DOHH2 (cell line): ENCODE data around the gene GRPR.

ENCODE experiments used
- H3F3A ChIP-seq: fragments of 200-600 bp; sonication (generic), shearing (Covaris generic); 2 replicates; pipeline ENCODE4 v1.6.0; 2016; ENCODE audit warnings: antibody characterized with exemption, mild to moderate bottlenecking; ENCODE audit not compliant: control insufficient read depth, insufficient read depth
- H3K27ac ChIP-seq: fragments of 200-600 bp; sonication (generic); 2 replicates; pipeline ENCODE4 v1.5.1; 2014; ENCODE audit warnings: low read depth, mild to moderate bottlenecking, low read length, moderate library complexity
- H3K27me3 ChIP-seq: fragments of 200-600 bp; sonication (generic); 2 replicates; pipeline ENCODE4 v1.6.1; 2014; ENCODE audit warnings: mild to moderate bottlenecking, low read length, mixed read lengths; ENCODE audit not compliant: control insufficient read depth
- H3K36me3 ChIP-seq: fragments of 200-600 bp; sonication (generic); 2 replicates; pipeline ENCODE4 v1.6.1; 2014; ENCODE audit warnings: mild to moderate bottlenecking, low read length, moderate library complexity, mixed read lengths; ENCODE audit not compliant: control insufficient read depth
- H3K4me1 ChIP-seq: fragments of 200-600 bp; sonication (generic); 2 replicates; pipeline ENCODE4 v1.6.1; 2014; ENCODE audit warnings: mild to moderate bottlenecking, low read length, mixed read lengths; ENCODE audit not compliant: control insufficient read depth
- H3K4me2 ChIP-seq: fragments of 200-600 bp; sonication (generic); 2 replicates; pipeline ENCODE4 v1.6.0; 2014; ENCODE audit warnings: mild to moderate bottlenecking, low read length, moderate library complexity
- H3K4me3 ChIP-seq: fragments of 200-600 bp; sonication (generic); 2 replicates; pipeline ENCODE4 v1.5.1; 2014; ENCODE audit warnings: mild to moderate bottlenecking, low read length, mixed read lengths
- H3K79me2 ChIP-seq: fragments of 200-600 bp; sonication (generic); 2 replicates; pipeline ENCODE4 v1.6.1; 2014; ENCODE audit warnings: mild to moderate bottlenecking, low read length, mixed read lengths; ENCODE audit not compliant: control insufficient read depth
- H3K9me2 ChIP-seq: fragments of 200-600 bp; sonication (generic); replicated peaks from 2 replicates; pipeline ENCODE4 v1.6.1; 2014; ENCODE audit warnings: mild to moderate bottlenecking, low read length, mixed read lengths; ENCODE audit not compliant: control insufficient read depth
- H3K9me3 ChIP-seq: fragments of 200-600 bp; sonication (generic); 2 replicates; pipeline ENCODE4 v1.6.1; 2014; ENCODE audit warnings: antibody characterized with exemption, low read length, mixed read lengths; ENCODE audit not compliant: control insufficient read depth, insufficient read depth
- H4K20me1 ChIP-seq: fragments of 200-600 bp; sonication (generic); 2 replicates; pipeline ENCODE4 v1.6.0; 2014; ENCODE audit warnings: low read depth, mild to moderate bottlenecking, antibody characterized with exemption, low read length, moderate library complexity; ENCODE audit not compliant: control insufficient read depth, insufficient read depth
- EZH2phosphoT487 ChIP-seq: fragments of 200-600 bp; sonication (generic); IDR thresholded peaks from 2 replicates; pipeline ENCODE4 v1.6.1; 2017; ENCODE audit warnings: borderline replicate concordance, mild to moderate bottlenecking, antibody characterized with exemption, low read length, moderate library complexity, mixed read lengths
- TF ChIP-seq, protein P1 (sequence below): fragments of 200-600 bp; sonication (generic); IDR thresholded peaks from one replicate; pipeline ENCODE4 v1.5.1; 2014; ENCODE audit warnings: antibody characterized with exemption, mild to moderate bottlenecking, low read depth, low read length; ENCODE audit not compliant: poor library complexity, severe bottlenecking

The GRPR gene

DNA sequence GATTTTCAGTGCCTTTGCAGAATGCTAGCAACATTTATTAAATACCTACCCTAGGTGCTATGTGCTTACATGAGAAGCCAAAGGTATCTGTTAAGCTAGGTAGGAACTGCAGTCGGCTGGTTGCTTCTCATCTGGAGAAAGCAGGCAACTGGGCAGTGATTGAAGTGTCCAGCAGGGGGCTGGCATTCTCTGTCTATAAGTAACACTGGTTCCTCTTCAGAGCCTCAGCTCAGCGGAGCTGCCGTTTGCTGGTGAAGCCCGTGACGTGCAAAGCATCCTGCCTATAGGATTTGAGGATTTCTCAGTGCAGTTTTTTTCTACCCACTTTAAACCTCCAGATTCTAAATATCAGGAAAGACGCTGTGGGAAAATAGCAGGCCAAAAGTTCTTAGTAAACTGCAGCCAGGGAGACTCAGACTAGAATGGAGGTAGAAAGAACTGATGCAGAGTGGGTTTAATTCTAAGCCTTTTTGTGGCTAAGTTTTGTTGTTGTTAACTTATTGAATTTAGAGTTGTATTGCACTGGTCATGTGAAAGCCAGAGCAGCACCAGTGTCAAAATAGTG is at the start of gene GRPR:
TSS of gene GRPR (plus strand) at position 344 of the 565 bp plus-strand sequence. CDS start 389 bp downstream, outside the sequence.
- no peak for TF ChIP-seq EZH2phosphoT487
- TF ChIP-seq, protein P1, sequence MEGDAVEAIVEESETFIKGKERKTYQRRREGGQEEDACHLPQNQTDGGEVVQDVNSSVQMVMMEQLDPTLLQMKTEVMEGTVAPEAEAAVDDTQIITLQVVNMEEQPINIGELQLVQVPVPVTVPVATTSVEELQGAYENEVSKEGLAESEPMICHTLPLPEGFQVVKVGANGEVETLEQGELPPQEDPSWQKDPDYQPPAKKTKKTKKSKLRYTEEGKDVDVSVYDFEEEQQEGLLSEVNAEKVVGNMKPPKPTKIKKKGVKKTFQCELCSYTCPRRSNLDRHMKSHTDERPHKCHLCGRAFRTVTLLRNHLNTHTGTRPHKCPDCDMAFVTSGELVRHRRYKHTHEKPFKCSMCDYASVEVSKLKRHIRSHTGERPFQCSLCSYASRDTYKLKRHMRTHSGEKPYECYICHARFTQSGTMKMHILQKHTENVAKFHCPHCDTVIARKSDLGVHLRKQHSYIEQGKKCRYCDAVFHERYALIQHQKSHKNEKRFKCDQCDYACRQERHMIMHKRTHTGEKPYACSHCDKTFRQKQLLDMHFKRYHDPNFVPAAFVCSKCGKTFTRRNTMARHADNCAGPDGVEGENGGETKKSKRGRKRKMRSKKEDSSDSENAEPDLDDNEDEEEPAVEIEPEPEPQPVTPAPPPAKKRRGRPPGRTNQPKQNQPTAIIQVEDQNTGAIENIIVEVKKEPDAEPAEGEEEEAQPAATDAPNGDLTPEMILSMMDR = peak; percentile 73
- H3K79me2 ChIP-seq = no peaks in the 10 kb centered on the region
- no peaks in the 10 kb centered on the region for H3K9me2 ChIP-seq
- no peak within 1 kb of the TSS for H3K27ac ChIP-seq
- peaks cover 33% of the 10 kb centered on the region for H3K4me1 ChIP-seq
- no peak within 1 kb of the TSS for H3K4me2 ChIP-seq
- H3F3A ChIP-seq = no peaks in the 10 kb centered on the region
- no peaks in the 10 kb centered on the region for H4K20me1 ChIP-seq
- no peaks in the 10 kb centered on the region for H3K27me3 ChIP-seq
- no peaks in the 10 kb centered on the region for H3K9me3 ChIP-seq
- H3K36me3 ChIP-seq = no peaks in the 10 kb centered on the region
- no peak within 1 kb of the TSS for H3K4me3 ChIP-seq

DNA sequence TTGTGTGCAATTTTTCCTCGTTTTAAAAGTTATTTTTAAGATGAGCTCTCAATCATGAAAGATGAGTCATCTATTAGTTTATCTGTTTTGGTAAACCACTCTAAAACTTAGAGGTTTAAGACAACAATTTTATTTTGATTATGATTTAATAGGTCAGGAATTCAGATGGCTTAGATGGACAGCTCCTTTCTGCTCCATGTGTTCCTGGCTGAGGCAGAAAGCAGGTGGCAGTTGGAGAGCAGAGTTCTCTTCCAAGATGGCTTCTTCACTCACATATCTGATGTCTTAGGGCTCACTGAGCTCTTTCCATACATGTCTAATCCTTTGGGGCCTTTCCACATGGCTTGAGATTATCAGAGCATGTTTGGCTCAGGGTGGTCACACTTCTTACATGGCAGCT is 48.3 kb upstream of the GRPR start:
- Histone ChIP-seq H3K9me2 (no peaks in the 10 kb centered on the region), H3K27ac (no peak overlapping the region), H3K36me3 (no peaks in the 10 kb centered on the region), H3K4me3 (no peak overlapping the region), H3K4me2 (no peak overlapping the region), H3K4me1 (0 out of 2 replicates have a peak, but pooled peaks cover 6% of the 10 kb centered on the region), H3K79me2 (no peaks in the 10 kb centered on the region), H3K27me3 (no peaks in the 10 kb centered on the region), H3F3A (no peaks in the 10 kb centered on the region), H3K9me3 (no peaks in the 10 kb centered on the region), H4K20me1 (no peaks in the 10 kb centered on the region)
- TF ChIP-seq, protein P1 = no peak
- TF ChIP-seq EZH2phosphoT487 = no peak

DNA sequence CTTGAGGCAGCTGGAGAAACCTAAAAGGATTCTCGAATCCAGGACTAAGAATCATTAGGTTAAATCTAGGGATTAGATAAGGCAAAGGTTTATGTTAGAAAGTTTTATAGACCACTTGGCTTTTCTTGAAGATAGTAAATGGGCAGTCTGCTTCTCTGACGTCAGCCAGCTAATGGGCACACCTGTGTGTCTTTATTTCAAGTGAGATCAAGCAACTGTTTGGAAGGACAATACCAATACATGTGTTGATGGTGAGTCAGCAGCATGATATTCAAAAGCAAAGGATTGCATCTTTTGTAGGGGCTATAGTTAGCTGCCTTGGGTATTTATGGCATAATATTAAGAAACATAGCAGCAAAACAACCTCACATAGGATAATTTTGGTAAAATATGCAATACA is 46.5 kb upstream of the GRPR start:
- Histone ChIP-seq H3K9me3 (no peaks in the 10 kb centered on the region), H4K20me1 (no peaks in the 10 kb centered on the region), H3K36me3 (no peaks in the 10 kb centered on the region), H3K9me2 (no peaks in the 10 kb centered on the region), H3K79me2 (no peaks in the 10 kb centered on the region), H3K27me3 (no peaks in the 10 kb centered on the region), H3F3A (no peaks in the 10 kb centered on the region), H3K4me3 (no peak overlapping the region), H3K4me2 (no peak overlapping the region), H3K27ac (no peak overlapping the region), H3K4me1 (0 out of 2 replicates have a peak, but pooled peaks cover 6% of the 10 kb centered on the region)
- TF ChIP-seq EZH2phosphoT487 = no peak

DNA sequence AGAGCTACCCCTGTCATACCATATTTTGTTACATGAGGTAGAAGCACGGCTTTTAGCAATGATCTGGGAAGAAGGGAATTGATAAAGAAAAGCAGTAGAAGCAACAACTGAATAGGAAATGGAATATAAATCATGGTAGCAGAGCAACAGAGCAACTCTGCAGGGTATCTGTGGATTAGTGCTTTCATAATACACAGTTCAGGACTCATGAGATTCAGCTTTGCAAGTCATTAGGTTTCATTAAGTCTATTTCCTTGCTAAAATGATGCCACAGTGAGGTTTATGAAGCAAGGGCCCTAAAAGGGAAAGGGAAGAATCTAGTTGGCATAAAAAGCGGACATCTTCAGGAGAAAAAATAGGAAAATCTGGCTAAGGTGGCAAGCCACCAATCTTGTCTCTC is 45.6 kb upstream of the GRPR start:
- Histone ChIP-seq H3K4me2 (no peak overlapping the region), H3K27ac (no peak overlapping the region)

More for the DNA sequence above, 45.6 kb upstream of the GRPR start:
- Histone ChIP-seq H3K27me3 (no peaks in the 10 kb centered on the region), H4K20me1 (no peaks in the 10 kb centered on the region), H3K79me2 (no peaks in the 10 kb centered on the region), H3K36me3 (no peaks in the 10 kb centered on the region), H3K9me3 (no peaks in the 10 kb centered on the region), H3K4me3 (no peak overlapping the region), H3K9me2 (no peaks in the 10 kb centered on the region), H3F3A (no peaks in the 10 kb centered on the region), H3K4me1 (0 out of 2 replicates have a peak, but pooled peaks cover 6% of the 10 kb centered on the region)
- TF ChIP-seq EZH2phosphoT487 = no peak
- TF ChIP-seq, protein P1 = no peak
